ENCODE results near the gene CACHD1.

The CACHD1 gene

DNA sequence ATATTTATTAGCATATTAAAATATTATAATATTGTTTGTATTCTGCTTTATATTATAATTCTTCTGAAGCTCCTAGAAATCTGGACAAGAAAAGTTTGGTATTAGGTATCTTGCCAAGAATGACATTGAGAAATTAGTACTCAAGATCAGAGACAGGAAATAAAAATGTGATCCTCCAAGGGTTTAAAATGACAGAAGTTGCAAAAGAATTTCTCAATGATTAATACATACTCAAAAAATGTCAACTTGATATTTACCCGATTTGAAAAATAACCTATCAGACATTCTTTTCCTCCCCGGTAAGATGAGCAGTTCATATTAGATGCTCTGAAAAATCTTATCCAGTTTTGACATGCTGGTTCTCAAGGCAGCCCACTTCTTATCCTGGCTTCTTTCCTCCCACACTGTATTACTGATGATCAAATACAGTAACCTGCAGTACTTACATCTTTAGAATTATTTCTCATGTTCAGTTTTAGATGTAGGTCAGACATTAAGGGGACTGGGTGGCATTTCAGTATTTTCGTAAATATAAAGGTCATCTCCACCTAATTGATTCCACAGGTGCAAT is 55.3 kb downstream of the CACHD1 start:
- DNase-seq: no peak

DNA sequence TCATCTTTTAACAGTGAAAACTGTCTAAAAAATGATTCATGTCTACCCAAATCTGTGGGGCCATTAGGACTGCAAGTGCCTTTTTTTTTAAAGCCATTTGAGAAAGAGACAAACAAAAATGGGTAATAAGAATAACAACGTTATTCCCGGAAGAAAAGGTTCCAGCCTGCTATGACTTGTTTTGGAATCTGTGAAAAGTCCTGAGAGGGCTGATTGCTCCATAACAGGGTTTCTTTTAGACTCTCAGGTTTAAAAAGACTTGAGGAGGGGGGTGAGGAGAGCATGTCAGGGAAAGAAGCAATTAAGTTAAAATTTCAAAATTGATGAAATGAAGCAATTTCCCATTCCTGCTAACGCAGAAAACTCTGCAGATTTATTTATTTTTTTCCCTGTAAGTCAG is 56.4 kb downstream of the CACHD1 start:
- DNase-seq: no peak

DNA sequence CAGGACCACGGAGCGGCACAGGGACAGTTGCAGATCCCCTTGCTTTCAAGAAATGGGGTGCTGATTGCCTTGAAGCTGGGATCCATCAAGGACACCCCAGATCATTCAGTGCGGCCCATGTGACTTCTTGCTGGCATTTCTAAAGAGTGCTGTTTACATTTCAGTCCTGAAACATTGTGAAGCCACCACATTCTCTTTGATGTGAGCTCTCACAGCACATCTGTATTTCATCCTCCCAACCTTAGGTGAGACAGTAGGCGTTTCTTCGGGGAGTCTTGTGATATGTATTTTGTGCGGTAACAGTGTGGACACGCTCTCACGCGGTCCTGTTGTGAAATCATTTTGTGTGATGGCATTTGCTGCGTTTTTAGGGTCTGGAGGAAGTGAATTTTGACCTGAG is 57.2 kb downstream of the CACHD1 start:
- no peak for DNase-seq

DNA sequence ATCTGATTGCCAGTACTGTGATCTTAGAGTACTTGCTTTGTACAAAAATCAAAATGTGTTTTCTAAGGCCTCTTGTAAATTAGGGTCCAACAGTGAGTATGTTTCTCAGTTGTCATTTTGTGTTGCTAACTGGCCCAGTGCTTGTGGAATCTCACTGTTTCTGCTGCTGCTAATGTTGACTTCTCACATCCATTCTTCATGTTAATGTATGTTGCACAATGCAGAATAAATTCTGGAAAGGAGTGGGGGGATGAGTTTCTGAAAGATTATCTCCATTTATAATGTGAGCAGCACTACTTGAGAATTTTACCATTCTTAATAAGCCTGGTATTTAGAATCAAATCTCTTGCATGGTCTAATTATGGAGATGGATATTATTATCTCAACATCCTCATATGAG is 57.9 kb downstream of the CACHD1 start:
- DNase-seq: no peak

DNA sequence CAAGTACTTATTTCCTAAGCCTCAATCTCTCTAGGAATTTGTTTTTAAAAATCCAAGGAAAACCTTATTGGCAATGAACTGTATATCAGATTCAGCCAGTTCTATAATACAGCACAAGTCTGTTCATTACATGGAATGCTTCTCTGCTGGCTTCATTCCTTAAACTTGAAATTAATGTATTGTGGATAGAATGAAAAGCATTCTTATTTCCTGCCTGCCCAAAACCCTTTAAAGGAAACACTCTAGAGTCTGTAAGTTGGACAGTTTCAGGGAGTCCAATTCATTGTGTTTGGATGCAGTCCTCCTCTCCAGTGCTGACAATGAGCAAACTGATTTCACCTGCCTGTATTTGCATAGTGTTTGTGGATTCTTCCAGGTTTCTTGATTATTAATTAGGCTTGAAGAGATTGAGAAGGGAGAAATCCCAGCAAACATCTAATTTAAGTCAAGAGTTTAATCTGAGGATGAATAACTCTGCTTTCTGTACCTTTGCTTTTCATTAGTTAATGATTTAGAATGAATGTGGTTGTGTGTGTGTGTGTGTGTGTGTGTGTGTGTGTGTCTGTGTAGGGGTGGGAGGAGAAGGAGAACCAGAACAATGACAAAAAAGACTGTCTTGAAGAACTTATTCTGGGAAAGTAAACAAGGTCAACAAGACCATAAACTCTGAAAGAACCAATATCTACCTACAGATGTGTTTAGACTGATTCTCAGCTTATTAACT is 61.2 kb downstream of the CACHD1 start:
- no peak for DNase-seq

DNA sequence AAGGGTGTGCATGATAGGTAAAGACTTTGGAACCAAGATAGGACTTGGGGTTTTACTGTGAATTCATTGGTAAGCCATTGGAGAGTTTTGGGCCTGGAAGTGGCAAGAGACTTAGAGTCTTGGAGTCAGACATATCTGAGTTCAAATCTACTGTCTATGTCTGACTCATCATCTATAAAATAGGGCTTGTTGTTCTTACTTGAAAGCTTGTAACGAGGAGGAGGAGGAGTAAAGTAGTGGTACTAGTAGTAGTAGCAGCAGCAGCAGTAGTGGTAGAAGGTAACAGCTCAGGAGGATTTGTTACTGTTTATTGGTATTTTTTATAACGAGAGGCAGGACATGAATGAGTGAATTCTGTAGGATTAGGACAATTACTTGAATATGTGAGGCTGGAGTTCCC is 62.7 kb downstream of the CACHD1 start:
- DNase-seq: no peak

DNA sequence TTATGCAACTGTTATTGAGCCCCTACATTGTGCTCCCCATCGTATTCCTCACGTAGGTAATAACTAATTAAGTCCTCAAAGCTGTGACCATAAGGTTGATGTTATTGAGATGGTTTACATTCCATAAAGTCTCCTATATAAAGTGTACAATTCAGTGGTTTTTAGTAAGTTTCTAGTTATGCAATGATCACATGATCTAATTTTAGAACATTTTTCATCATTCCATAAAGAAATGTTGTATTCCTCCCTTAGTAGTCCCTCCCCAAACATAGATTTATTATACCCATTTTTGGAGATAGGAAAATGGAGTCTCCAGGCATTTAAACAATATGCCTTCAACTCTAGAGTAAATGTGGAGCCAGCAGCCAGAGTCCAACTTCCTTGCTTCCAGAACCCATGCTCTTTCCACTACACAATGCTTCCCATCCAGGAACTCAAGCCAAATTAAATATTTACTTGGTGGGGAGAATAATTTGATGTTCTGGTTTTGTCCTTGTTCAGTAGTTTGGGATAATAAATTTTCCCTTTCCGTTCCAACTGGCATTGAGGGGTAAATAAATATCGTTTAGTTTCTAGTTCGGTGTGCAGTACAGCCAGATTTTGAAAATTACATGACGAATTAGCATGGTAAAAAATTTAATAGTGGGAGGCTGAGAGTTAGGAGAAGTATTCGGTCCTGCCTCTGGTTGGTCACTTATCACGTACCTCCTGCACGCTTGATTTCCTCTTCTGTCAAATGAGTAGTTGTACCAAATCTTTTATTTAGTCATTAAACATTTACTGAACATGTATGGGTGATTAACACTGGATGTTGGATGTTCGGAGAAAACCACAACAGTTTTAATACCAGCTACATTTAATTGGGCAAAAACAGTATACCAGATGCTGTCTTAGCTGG is 66.3 kb downstream of the CACHD1 start:
- DNase-seq: no peak

DNA sequence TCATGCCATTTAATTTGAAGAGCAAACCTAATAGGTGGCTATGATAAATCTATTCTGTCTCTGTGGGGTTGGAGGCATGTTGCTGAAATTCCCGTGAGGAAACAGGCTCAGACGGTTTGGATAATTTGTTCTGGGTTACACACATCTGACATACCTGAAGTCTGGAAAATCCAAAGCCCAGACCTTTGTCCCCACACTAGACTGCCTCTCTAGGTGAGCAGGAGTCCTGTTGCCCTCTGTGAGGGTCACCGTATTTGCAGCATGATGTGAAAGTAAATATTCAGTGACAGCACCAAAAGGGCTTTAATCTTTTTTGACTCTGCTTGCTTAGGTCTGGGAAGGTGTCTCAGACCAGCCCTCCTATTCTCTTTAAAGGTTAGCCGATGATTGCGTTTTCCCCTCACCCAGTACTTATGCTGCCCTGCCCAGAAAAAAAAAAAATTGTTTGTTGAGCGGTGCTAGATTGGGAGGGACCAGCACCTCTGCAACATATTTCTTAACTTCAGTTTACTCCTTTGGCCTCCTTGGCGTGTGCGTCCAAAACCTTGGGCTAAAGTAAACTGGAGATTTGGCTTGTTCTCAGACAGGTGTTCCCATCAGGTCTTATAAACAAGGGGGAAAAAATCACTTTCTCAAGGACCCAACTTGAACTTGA is 67.0 kb downstream of the CACHD1 start:
- no peak for DNase-seq

DNA sequence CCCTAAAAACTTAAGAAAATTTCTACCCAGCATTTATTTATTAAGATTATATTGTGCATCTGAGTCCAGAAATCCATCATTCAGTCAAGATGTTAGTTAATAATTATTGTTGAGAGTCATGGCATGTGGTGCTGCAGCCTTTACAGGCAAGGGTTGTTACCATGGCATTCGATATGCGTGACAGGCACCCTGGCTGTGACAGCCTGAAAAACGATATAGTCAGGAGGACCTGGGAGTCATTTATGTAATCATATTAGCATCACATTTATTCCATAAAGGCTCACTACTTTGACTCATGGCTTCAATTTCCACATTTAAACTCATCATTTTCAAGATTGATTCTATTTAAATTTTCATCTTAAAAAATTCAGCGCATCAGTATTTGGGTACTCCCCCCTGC is 68.0 kb downstream of the CACHD1 start:
- no peak for DNase-seq

DNA sequence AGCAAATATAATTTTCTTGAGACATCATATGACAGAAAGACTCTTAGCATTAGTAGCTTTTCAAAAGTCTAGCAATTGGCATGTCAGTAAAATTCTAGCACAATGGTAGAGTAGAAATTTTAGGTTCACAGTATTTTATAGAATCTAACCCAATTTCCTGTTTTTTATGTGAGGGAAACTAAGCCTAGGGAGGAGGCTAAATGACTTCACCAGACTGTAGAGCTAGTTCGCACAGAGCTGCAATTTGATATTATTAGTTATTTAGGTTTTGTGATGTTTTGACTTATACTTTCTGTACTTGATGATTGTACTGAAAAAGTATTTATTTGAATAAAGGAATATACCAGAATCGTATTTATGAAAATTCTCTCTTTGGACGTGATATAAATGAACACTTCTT is 68.5 kb downstream of the CACHD1 start:
- no peak for DNase-seq

DNA sequence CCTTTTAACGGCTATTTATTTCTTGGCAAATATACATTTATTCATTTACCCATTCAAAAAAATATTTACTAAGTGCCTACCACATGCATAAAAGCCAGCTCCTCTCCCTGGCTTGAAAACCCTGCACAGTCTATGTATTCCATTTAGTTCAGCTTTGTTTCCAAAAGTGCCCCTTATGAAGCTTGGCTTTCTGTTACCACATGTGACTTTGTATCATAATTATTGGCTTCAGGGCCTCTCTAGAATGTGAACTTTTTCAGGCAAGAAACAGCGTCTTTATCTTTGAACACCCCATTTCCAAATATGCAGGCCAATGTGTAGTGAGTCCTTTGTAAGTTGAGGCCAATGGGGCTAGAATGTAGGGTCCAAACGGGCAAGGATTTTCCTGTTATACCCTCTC is 69.4 kb downstream of the CACHD1 start:
- no peak for DNase-seq

DNA sequence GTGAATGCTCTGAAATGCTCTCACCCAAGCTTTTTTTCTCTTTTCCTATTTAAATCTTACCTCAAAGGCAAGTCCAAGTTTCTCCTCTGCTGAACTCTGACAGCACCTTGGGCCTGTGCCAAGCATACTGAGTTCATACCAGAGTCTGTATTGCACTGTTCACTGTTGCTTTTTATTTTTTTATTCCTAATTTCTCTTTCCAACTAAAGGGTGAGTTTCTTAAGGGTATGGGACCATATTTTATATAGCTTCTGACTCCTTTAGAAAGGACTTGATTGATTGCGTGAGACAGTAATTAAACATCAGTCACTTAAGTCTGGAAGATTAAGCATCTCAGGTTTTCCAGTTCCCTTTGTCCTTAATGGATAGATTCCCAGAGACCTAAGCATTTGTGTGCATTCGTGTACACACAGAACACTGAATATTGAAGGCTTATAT is 69.9 kb downstream of the CACHD1 start:
- no peak for DNase-seq

DNA sequence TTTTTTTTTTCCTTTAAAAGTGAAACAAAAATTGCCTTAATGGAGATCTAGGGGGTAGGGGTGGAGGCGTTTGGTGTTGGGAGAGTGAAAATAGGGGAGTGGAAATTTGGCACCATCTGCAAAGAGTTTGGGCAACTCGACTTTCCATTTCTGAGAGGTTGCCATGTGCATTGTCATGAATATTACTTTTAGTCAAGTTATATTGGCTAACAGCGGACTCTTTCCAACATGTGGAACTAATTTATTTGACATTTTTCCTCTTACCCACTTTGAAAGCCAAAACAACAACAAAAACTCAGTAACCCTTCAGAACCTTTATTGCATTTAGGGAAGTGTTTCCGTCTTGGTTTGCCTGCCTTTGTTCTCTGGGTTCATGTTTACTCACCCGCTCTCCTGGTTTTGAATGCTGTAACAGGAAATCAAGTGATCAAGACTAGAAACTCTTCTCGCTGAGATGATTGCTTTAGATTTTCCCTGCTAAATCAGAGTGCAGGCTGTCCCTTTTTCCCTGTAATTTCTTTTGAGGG is 70.4 kb downstream of the CACHD1 start:
- no peak for DNase-seq

DNA sequence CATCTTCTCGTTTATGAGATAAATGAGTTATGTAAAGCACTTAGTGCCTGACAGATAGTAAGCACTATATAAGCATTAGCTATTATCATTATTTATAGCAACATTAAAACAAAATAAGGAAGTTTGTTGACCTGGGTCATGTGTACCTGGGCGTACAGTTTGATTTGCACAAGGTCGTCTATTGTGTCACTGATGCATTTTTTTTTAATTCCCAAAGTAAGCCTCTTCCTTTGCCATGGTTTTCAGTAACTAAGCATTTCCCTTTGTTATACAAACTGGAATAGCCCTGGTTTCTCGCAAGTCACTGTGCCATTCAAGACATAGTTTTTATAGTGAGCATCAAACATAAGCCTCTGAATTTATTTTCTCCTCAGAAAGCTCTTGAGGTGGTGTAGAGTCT is 72.2 kb downstream of the CACHD1 start:
- no peak for DNase-seq

DNA sequence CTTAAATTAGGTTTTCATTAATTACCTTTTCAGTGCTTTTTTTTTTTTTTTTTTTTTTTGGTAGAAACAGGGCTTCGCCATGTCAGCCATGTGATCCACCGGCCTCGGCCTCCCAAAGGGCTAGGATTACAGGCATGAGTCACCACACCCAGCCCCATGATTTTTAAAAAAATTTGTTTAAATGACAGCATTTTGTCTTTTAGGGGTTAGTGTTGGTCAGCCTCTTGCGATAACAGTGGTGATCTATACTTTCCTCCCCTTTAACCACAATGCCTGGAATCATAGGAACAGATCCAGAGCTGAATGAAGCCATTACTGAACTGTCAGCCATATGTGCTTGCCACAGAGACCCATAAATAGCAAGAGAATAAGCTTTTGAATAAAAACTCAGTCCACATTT is 73.9 kb downstream of the CACHD1 start:
- no peak for DNase-seq

DNA sequence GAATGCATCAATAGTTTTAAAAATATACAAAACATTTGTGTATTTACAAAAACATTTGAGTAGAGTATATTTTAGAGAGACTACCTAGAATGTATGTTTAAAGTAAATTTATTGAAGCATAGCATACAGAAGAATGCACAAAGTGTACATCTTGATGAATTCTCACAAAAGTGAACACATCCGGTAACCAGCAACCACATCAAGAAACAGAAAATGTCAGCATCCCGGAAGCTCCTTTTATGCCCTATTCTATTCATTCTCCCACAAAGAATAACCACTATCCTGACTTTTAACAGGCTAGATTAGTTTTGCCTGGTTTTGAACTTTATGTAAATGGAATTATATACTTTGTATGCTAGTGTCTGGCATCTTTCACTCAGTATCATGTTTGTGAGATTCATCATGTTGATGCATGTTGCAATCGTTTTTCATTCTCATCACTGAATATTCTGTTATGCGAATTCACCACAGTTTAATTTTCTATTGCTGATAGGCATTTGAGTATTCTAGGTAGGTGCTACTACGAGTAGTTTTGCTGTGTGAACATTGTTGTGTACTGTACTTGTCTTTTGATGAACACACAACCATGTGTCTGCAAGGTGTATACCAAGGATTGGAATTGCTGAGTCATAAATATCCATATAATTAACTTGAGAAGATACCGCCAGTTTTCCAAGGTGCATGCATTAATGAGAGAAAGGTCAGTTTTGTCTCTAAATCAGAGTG is 75.4 kb downstream of the CACHD1 start:
- DNase-seq: peak; percentile 29

DNA sequence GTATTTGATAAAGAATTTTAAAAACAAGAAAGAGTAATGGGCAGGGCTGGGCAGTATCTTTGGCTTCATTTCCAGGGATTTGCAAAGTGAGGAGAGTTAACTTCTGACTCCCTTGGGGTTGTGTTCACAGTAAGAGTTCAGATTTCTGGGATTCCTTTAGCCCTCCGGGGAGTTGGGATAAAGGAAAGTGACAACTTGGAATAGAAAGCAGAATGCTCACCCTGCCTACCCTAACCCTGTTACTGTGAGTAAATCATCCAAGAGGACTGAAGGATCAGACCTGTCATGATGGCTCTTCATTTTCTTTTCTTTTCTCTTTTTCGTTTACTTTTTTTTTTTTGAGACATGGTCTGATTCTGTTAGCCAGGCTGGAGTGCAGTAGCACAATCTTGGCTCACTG is 76.1 kb downstream of the CACHD1 start:
- DNase-seq: no peak

DNA sequence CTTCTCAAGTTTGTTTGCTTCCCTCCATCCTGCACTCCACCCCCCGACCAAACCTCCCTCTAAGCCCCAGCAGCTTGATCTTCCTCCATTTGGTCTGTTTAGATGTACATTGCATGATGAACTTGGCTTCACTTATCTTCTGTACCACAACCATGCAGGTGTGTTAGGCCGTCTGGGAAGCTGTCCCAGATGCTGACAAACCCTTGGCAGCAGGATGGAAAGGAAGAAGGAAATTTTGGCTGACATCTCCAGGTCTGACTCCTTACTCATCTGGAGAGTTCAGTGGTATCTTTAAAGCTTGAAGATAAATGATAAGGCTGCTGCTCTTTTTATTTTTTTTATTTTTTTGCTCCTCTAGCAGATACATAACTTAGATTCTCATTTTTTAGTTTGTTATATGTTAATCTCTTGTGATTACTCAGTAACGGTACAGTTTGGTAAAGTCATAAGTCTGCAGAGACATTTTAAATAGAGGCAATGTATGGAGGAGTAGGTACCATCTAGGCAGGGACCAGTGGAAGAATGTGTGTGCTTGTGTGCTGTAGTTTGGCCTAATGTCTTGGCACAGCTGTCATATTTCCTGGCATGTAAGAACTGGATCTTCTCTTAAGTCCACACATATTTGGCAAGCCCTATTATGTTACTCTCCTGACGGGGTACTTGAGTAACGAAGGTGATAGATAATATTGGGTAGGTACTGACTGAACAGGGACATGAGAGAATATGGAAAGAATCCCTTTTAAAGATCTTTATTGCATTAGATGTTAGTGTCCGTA is 79.7 kb downstream of the CACHD1 start:
- DNase-seq: no peak

DNA sequence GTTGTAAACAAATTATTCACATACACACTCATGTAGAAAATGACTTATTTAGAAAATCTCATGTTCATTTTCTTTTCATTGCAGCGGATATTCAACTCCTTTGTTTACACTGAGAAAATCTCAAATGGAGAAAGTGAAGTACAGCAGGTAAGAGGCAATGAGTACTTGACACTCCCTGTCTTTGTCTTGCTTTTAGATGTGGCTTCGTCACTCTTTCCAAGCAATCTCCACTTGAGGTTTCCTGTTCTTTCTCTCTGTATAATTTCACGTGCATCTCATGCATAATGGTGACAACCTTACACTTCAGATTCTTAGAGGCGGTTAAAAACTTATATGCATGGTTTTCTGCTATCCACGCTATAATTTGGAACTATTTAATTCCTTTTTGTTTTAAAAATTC is 80.6 kb downstream of the CACHD1 start:
- DNase-seq: peak; percentile 18

DNA sequence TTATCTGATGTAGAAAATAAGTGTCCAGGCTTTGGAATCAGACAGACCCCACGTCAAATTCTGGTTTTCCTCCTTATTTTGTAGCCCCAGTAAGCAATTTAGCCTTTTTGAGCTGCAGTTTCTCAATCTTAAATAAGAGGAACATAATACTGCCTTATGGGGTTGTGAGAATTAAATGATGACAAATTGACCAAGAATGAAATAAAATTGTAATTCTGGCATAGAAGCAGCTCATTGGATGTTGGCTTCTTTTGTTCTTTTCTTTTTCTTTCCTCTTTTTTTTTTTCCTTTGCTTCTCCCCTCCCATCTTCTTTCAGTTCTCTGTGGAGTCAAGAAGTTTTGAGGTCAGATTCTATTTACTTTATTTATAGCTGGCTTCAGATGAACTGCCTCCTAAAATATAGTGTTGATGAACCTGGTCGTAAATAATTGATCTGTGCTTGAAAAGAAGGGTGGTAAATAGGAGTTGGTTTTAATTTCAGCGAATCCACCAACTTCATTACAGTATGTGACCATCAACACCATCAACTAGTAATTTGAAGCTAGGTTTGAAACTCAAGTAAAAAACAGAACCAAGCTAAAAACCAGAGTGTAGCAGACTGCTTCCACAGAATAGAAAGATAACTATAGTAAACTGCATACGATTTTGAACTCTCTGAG is 81.1 kb downstream of the CACHD1 start:
- no peak for DNase-seq

DNA sequence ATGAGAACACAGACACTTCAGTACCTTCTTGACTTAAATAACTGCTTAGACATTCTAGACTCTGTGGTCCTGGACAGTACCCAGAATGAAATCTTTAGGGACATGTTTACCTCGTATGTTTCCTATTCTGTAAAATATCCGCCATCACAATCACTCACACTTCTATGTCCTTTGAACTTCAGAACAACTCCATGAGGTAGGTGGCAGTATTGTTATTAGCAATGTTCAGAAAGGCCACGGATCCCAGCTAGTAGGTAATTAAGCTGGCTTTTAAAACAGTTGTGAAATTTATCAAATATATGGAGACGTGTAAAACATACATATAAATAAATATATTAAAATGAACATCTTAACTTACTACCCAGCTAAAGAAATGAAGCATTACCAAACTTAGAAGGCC is 83.4 kb downstream of the CACHD1 start:
- DNase-seq: no peak

All from CD4-positive, alpha-beta T cell treated with Interleukin-10 for 1 hour (primary cell).